Activated CD4-positive, alpha-beta T cell treated with anti-CD3 and anti-CD28 coated beads for 36 hours (primary cell): ENCODE results near the gene ORC5. TPM values are rescaled to one million over a fixed set of nuclear protein-coding genes. Genes with fewer than 3 reads are reported as not detected.

ENCODE experiments used
- ATAC-seq: fragments of 200-7000 bp; cut with Tn5 transposase; one replicate; pipeline ENCODE4 v1.10.0; 2021; ENCODE audit warnings: mild to moderate bottlenecking, moderate library complexity
- CTCF ChIA-PET: fragments of 350-600 bp; sonication (Branson Sonifier 250); formaldehyde crosslinking; loops from one replicate; lab custom pipeline; 2021; ENCODE audit warnings: antibody characterized with exemption; lab: Charles Lee
- POLR2A ChIA-PET: fragments of 350-600 bp; sonication (Branson Sonifier 250); formaldehyde crosslinking; loops from one replicate; lab custom pipeline; 2021; ENCODE audit warnings: antibody characterized with exemption, inconsistent platforms; lab: Charles Lee
- DNase-seq: peaks from one replicate; pipeline ENCODE4 v3.0.0-alpha.2; 2020
- H3K27ac Mint-ChIP-seq: one replicate; pipeline ENCODE4 v1.8.0; 2021; ENCODE audit warnings: mixed read lengths
- H3K27me3 Mint-ChIP-seq: one replicate; pipeline ENCODE4 v1.8.0; 2021; ENCODE audit warnings: mixed read lengths
- H3K36me3 Mint-ChIP-seq: one replicate; pipeline ENCODE4 v1.8.0; 2021; ENCODE audit warnings: low read depth, mixed read lengths
- H3K4me1 Mint-ChIP-seq: one replicate; pipeline ENCODE4 v1.8.0; 2021; ENCODE audit warnings: mixed read lengths
- H3K4me3 Mint-ChIP-seq: one replicate; pipeline ENCODE4 v1.8.0; 2021; ENCODE audit warnings: mild to moderate bottlenecking, moderate library complexity, mixed read lengths
- H3K9me3 Mint-ChIP-seq: one replicate; pipeline ENCODE4 v1.8.0; 2021; ENCODE audit warnings: low read depth, mixed read lengths
- intact Hi-C, 2 experiments: fragments of 100-400 bp; cut with DNase I in 1 of 2; cut with micrococcal nuclease in 1 of 2; formaldehyde crosslinking; loops; one replicate each; pipeline versions ENCODE4 v1.14.2 to v1.15.1; 2022 to 2024; cut with DNase I, micrococcal nuclease
- total RNA-seq, 2 experiments: library from RNA; stranded (reverse); gene quantifications; one replicate each; pipeline ENCODE4 v1.2.3, GENCODE V29; 2021

The ORC5 gene
- total RNA-seq, 2 experiments from 2014 or later = 23.5 to 25.1 TPM

GRCh38 chr7:104093127-104093526 is 114.7 kb downstream of the ORC5 start:
- Mint-ChIP-seq H3K4me3 (no peak overlapping the region), H3K27ac (no peak overlapping the region), H3K4me1 (no peaks in the 10 kb centered on the region), H3K9me3 (no peaks in the 10 kb centered on the region), H3K36me3 (no peaks in the 10 kb centered on the region), H3K27me3 (peaks cover 23% of the 10 kb centered on the region)
- DNase-seq (no peak), ATAC-seq (no peak)
- ChIA-PET POLR2A (no interaction called here), CTCF (no interaction called here)
- intact Hi-C loops = no loop called here

DNA sequence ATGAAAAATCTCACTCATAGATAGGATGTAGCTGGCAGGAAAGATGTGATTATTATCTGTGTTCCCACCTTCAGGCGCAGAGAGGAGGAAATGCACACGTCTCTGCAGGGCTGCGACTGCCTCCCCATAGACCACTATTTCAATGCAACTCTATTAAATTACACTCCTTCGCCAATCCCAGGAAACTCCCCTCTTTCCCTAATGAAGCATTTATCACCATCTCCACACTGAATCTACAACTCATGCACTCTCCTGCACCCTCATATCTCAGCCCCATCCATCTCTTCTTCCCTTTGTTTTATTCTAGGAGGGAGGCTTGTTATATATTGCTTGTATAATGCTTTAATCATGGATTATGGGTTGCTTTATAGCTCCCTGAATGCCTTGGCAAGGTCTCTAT is 116.6 kb downstream of the ORC5 start:
- DNase-seq (no peak), ATAC-seq (no peak)
- Mint-ChIP-seq H3K27ac (no peak overlapping the region), H3K9me3 (no peaks in the 10 kb centered on the region), H3K4me1 (no peaks in the 10 kb centered on the region), H3K27me3 (peaks cover 23% of the 10 kb centered on the region), H3K36me3 (no peaks in the 10 kb centered on the region), H3K4me3 (no peak overlapping the region)
- ChIA-PET POLR2A (no interaction called here), CTCF (no interaction called here)
- intact Hi-C loops = no loop called here

GRCh38 chr7:104089612-104090011 is 118.2 kb downstream of the ORC5 start:
- intact Hi-C loops = no loop called here
- Mint-ChIP-seq H3K4me1 (no peaks in the 10 kb centered on the region), H3K36me3 (no peaks in the 10 kb centered on the region), H3K27ac (no peak overlapping the region), H3K27me3 (peaks cover 19% of the 10 kb centered on the region), H3K9me3 (no peaks in the 10 kb centered on the region), H3K4me3 (no peak overlapping the region)
- no peak for ATAC-seq
- DNase-seq = no peak
- POLR2A ChIA-PET = no interaction called here
- CTCF ChIA-PET = no interaction called here

DNA sequence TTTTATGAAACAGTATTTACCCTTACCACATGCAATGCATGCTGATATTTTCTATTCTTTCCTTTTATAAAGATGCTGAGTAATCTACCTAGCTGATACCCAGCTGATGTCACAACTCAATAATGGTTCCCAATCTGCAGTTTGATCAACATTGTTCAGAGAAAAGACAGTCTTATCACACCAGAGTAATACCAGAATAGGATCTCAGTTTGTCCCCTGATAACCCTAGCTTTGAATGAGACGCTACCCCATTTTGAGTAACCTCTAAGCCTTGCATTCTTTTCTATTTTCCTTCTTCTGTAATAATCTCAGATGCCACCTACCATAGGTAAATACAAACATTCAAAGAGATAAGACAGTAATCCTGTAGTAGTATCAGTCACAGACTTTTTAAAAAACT is 118.8 kb downstream of the ORC5 start:
- ATAC-seq (no peak), DNase-seq (no peak)
- ChIA-PET POLR2A (no interaction called here), CTCF (no interaction called here)
- no peaks in the 10 kb centered on the region for H3K4me1 Mint-ChIP-seq
- no peaks in the 10 kb centered on the region for H3K36me3 Mint-ChIP-seq
- no peak overlapping the region for H3K4me3 Mint-ChIP-seq
- H3K27ac Mint-ChIP-seq = no peak overlapping the region
- intact Hi-C loops = no loop called here
- peaks cover 19% of the 10 kb centered on the region for H3K27me3 Mint-ChIP-seq
- H3K9me3 Mint-ChIP-seq = no peaks in the 10 kb centered on the region

Other genes with a start within 250 kb of the ORC5 start
- not detected for gene RELN, start 218.4 kb downstream of the ORC5 start, total RNA-seq
- gene LHFPL3, start 120.6 kb upstream of the ORC5 start, total RNA-seq = not detected